Lung (tissue), 12 donors: ENCODE data around the gene ECD. TPM values are rescaled to one million over a fixed set of nuclear protein-coding genes. Genes with fewer than 3 reads are reported as not detected.

Source experiments
- ATAC-seq: fragments of 200-7000 bp; cut with Tn5 transposase; one replicate; pipeline ENCODE4 v1.9.1; 2020; ENCODE audit warnings: moderate number of reproducible peaks; ENCODE audit not compliant: insufficient read depth, low FRiP score
- DNase-seq, 3 donors: peaks; one replicate each; pipeline ENCODE4 v3.0.0-alpha.2; 2013 to 2017
- H3K27ac ChIP-seq, 2 donors: one replicate each; pipeline ENCODE4 v1.5.1; 2013; ENCODE audit warnings: mild to moderate bottlenecking in 2 of 2, moderate library complexity in 2 of 2, control low read depth in 1 of 2, inconsistent platforms in 1 of 2, low read depth in 1 of 2, low read length in 1 of 2
- H3K27me3 ChIP-seq, 3 donors: one replicate each; pipeline ENCODE4 v1.5.1; 2013; ENCODE audit warnings: low read length in 2 of 3; ENCODE audit not compliant: control insufficient read depth in 3 of 3, insufficient read depth in 3 of 3
- H3K36me3 ChIP-seq, 4 donors: one replicate each; pipeline ENCODE4 v1.5.1; 2013; ENCODE audit warnings: low read length in 4 of 4, mild to moderate bottlenecking in 1 of 4, moderate library complexity in 1 of 4; ENCODE audit not compliant: control insufficient read depth in 4 of 4, insufficient read depth in 4 of 4
- H3K4me1 ChIP-seq, 5 donors: one replicate each; pipeline ENCODE4 v1.5.1; 2013; ENCODE audit warnings: low read length in 5 of 5, mild to moderate bottlenecking in 2 of 5, moderate library complexity in 1 of 5; ENCODE audit not compliant: control insufficient read depth in 5 of 5, insufficient read depth in 5 of 5
- H3K4me3 ChIP-seq: one replicate; pipeline ENCODE4 v1.5.1; 2013; ENCODE audit warnings: mild to moderate bottlenecking, control low read depth, moderate library complexity
- H3K9ac ChIP-seq, 2 donors: one replicate each; pipeline ENCODE4 v1.5.1; 2013; ENCODE audit warnings: low read length in 2 of 2, control low read depth in 1 of 2; ENCODE audit not compliant: insufficient read depth in 1 of 2
- H3K9me3 ChIP-seq, 4 donors: one replicate each; pipeline ENCODE4 v1.5.1; 2013; ENCODE audit warnings: low read length in 3 of 4, mild to moderate bottlenecking in 1 of 4, moderate library complexity in 1 of 4; ENCODE audit not compliant: control insufficient read depth in 4 of 4, insufficient read depth in 3 of 4
- WGBS, 2 donors: extraction: QIAGEN DNeasy Blood & Tissue Kit; methylation state at CpG; one replicate each; pipeline ENCODE4 v1.1.7; 2013; 5-methylcytosine and 5-hydroxymethylcytosine counted together
- polyA plus RNA-seq, 2 donors: library from polyadenylated mRNA; stranded (reverse); fragments of 200-250 nt; gene quantifications; one replicate each; pipeline ENCODE4 v1.2.1, GENCODE V29; 2013
- total RNA-seq, 2 donors: library from RNA; depleted of rRNA in 1 of 2; stranded (reverse); fragments of >200 nt in 1 of 2; gene quantifications; one replicate each; pipeline ENCODE4 v1.2.1, GENCODE V29; 2014 to 2021
- TF ChIP-seq, protein P1 (sequence below): IDR thresholded peaks from 2 replicates; pipeline ENCODE4 v1.5.1; 2012; ENCODE audit warnings: mild to moderate bottlenecking; ENCODE audit errors: control extremely low read depth, extremely low read depth
- donor health status: control.
- donor health status: control.
- donor health status: Bipolar disorder and iron deficiency.
- donor health status: healthy.
- donor health status: DM: yes; HTN: yes; CAD: no.

ECD gene
- total and polyA plus RNA-seq, 4 donors = 11.2 to 29.5 (median 15.8) TPM

DNA sequence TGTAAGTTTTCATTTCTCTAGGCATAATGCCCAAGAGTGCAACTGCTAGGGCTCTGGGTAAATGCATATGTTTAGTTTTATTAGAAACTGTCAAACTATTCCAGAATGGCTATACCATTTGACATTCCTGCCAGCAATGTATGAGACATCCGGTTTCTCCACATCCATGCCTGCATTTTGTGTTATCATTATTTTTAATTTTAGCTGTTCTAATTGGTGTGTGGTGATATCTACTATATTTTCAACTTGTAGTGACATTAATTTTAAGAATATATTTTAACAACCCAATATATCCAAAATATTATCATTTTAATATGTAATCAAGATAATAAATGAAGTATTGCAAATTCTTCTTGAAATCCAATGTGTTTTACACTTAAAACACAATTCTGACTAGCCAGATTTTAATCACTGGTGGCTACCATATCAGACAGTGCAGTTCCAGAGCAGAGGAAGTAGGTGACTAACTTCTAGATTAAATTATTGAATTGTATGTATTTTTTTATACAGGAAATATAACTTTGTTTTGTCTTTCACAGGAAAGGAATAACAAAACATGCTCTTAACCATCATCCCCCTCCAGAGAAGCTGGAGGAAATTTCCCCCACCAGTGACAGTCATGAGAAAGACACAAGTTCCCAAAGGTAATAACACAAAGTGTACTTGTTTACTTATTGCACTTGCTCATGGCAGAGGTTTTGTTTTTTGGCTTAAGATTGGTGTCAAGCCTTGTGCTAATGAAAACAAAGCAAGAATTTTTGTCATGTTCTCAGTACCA, 6.5 kb upstream of the ECD start:
- Histone ChIP-seq H3K4me1 (no peaks in the 10 kb centered on the region), H3K9me3 (no peaks in the 10 kb centered on the region), H3K4me3 (no peak overlapping the region), H3K36me3 (peaks cover 2 to 25% (median 4%) of the 10 kb centered on the region in 4 donors), H3K27ac (no peak overlapping the region), H3K9ac (no peak overlapping the region), H3K27me3 (no peaks in the 10 kb centered on the region)
- TF ChIP-seq, protein P1, sequence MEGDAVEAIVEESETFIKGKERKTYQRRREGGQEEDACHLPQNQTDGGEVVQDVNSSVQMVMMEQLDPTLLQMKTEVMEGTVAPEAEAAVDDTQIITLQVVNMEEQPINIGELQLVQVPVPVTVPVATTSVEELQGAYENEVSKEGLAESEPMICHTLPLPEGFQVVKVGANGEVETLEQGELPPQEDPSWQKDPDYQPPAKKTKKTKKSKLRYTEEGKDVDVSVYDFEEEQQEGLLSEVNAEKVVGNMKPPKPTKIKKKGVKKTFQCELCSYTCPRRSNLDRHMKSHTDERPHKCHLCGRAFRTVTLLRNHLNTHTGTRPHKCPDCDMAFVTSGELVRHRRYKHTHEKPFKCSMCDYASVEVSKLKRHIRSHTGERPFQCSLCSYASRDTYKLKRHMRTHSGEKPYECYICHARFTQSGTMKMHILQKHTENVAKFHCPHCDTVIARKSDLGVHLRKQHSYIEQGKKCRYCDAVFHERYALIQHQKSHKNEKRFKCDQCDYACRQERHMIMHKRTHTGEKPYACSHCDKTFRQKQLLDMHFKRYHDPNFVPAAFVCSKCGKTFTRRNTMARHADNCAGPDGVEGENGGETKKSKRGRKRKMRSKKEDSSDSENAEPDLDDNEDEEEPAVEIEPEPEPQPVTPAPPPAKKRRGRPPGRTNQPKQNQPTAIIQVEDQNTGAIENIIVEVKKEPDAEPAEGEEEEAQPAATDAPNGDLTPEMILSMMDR = no peak
- ATAC-seq (no peak), DNase-seq (no peak)
- WGBS, 2 donors = 97 to 100% methylated on average over 1 of the region's 1 CpG

DNA sequence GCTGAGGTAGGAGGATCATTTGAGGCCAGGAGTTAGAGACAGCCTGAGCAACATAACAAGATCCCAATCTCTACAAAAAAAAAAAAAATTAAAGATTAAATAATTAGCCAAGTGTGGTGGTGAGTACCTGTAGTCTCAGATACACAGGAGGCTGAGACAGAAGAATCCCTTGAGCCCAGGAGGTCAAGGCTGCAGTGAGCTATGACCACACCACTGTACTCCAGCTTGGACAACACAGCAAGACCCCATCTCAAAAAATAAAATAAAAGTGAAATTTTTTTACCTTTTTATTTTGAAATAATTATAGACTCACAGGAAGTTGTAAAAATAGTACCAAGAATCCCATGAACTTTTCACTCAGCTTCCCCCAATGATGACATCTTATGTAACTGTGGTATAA, 5.1 kb upstream of the ECD start:
- DNase-seq = no peak
- Histone ChIP-seq H3K4me3 (no peak overlapping the region), H3K9ac (no peak overlapping the region), H3K27ac (no peak overlapping the region), H3K4me1 (peaks cover 0 to 6% (median 2%) of the 10 kb centered on the region in 5 donors), H3K9me3 (no peaks in the 10 kb centered on the region), H3K36me3 (peaks cover 0 to 24% (median 3%) of the 10 kb centered on the region in 4 donors), H3K27me3 (no peaks in the 10 kb centered on the region)
- TF ChIP-seq, protein P1 = no peak
- no peak for ATAC-seq

DNA sequence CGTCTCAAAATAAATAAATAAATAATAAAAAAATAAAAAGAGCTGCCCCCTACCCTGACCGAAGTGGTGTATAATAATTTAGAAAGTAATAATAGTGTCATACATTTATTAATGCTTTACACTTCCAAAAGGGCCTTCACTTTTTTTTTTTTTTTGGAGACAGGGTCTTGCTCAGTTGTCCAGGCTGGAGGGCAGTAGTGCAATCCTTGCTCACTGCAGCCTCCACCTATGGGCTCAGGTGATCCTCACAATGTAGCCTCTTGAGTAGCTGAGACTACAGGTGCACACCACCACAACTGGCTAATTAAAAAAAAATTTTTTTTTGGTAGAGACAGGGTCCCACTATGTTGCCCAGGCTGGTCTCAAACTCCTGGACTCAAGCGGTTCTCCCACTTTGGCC, 1.5 kb upstream of the ECD start:
- Histone ChIP-seq H3K4me1 (peaks cover 0 to 13% (median 6%) of the 10 kb centered on the region in 5 donors), H3K9me3 (no peaks in the 10 kb centered on the region), H3K27me3 (no peaks in the 10 kb centered on the region), H3K4me3 (no peak overlapping the region), H3K36me3 (peaks cover 0 to 4% (median 0%) of the 10 kb centered on the region in 4 donors), H3K9ac (no peak overlapping the region), H3K27ac (no peak overlapping the region)
- DNase-seq = no peak
- TF ChIP-seq, protein P1 = no peak
- 95 to 96% methylated on average over 3 of the region's 3 CpGs for WGBS, 2 donors
- no peak for ATAC-seq
